ENCODE data around the gene ZG16B.
A peak's percentile ranks its signal among the peaks of the same experiment; 100 is the strongest.

Gene ZG16B, protein sequence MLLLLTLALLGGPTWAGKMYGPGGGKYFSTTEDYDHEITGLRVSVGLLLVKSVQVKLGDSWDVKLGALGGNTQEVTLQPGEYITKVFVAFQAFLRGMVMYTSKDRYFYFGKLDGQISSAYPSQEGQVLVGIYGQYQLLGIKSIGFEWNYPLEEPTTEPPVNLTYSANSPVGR

DNA sequence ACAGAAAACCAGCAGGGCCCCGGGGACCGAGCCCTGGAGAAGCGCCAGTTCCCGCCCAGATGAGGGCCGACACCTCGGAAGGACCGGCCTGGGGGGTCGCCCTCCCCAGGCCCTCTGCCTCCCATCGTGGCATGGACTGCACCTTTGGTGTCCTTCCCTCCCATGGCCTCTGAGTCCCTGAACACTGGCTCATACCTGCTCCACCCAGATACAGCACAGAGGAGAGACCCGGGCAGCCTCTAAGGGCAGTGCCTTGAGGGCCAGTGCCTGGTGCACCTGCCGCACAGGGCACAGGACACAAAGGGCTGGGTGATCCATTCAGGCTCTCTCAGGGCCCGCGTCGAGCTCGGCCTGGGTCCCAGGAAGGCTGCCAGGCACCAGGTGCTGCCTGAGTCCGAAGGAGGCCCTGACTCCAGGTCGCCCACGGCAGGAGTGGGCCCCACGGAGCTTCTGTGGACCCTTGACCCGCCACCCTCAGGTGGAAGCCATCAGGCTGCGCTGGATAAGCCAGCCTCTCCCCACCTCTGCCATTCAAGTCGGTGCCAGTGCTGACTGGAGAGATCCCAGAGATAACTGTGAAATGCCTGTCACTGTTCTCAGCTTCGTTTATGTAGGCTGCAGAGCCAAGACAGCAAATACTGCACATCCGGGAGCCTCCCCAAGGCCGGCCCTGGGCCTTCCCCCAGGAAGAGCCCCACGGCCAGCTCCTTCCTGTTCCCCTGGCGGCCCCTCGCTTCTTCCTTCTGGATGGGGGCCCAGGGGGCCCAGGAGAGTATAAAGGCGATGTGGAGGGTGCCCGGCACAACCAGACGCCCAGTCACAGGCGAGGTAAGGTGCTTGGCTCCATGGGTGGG, at the start of gene ZG16B:
Gene ZG16B (plus strand): TSS at position 803 of the 854 bp plus-strand sequence. CDS start 139 bp downstream, outside the sequence.
- Histone ChIP-seq H3K36me3 (ENCODE audit: control insufficient read depth in 2 of 2, insufficient read depth in 2 of 2, low read length in 2 of 2) (no peaks in the 10 kb centered on the region), H3K9me3 (ENCODE audit: control insufficient read depth in 2 of 2, low read length in 2 of 2) (no peaks in the 10 kb centered on the region), H3K9ac (ENCODE audit: low read length in 2 of 2) (no peak within 1 kb of the TSS), H3K27ac (ENCODE audit: low read length) (no peak within 1 kb of the TSS), H3K4me3 (ENCODE audit: low read length in 2 of 2) (no peak within 1 kb of the TSS), H3K4me1 (ENCODE audit: control insufficient read depth, insufficient read depth, low read length) (no peaks in the 10 kb centered on the region), H3K27me3 (ENCODE audit: control insufficient read depth in 1 of 2, insufficient read depth in 2 of 2, low read length in 2 of 2) (peaks cover 16 to 21% of the 10 kb centered on the region in 2 donors)

DNA sequence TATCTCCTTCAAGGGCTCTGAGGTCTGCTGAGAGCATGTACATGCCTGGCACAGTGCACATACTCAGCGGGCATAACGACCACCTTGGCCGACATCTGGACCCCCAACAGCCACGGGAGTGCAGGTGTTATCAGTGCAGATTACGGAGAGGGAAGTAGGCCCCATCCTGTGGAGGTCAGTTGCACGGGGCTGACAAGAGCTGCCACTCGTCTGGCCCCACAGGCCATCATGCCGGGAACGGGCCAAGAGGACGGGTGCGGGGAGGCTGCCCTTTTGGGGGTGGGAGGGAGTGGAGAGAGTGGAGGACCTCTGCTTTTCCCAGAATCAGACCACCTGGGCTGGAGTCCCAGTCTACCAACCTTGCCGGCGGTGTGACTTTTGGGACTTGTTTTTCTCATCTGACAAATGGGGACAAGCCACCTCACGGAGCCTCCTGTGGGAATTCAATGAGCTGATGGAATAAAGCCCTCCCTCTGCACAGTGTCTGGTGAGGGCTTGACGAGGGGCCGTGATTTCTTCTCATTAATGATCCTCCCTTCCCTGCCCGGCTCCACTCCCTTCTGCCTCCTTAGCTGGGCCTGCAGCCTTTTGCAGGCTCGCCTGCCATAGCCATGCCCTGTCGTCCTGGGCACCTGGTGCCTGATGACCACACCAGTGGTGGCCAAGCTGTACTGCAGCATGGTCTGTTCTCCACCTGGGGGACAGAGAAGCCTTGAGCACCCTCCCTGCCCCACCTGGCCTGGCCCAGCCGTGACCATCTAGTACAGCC, 47.3 kb upstream of the ZG16B start:
- H3K9ac ChIP-seq (ENCODE audit: low read length in 2 of 2), result no peak overlapping the region
- H3K4me3 ChIP-seq (ENCODE audit: low read length in 2 of 2), result no peak overlapping the region
- H3K36me3 ChIP-seq (ENCODE audit: control insufficient read depth in 2 of 2, insufficient read depth in 2 of 2, low read length in 2 of 2), result no peaks in the 10 kb centered on the region
- no peaks in the 10 kb centered on the region for H3K9me3 ChIP-seq (ENCODE audit: control insufficient read depth in 2 of 2, low read length in 2 of 2)
- H3K4me1 ChIP-seq (ENCODE audit: control insufficient read depth, insufficient read depth, low read length), result peaks cover 19% of the 10 kb centered on the region
- peaks cover 20 to 26% of the 10 kb centered on the region in 2 donors for H3K27me3 ChIP-seq (ENCODE audit: control insufficient read depth in 1 of 2, insufficient read depth in 2 of 2, low read length in 2 of 2)
- no peak overlapping the region for H3K27ac ChIP-seq (ENCODE audit: low read length)

DNA sequence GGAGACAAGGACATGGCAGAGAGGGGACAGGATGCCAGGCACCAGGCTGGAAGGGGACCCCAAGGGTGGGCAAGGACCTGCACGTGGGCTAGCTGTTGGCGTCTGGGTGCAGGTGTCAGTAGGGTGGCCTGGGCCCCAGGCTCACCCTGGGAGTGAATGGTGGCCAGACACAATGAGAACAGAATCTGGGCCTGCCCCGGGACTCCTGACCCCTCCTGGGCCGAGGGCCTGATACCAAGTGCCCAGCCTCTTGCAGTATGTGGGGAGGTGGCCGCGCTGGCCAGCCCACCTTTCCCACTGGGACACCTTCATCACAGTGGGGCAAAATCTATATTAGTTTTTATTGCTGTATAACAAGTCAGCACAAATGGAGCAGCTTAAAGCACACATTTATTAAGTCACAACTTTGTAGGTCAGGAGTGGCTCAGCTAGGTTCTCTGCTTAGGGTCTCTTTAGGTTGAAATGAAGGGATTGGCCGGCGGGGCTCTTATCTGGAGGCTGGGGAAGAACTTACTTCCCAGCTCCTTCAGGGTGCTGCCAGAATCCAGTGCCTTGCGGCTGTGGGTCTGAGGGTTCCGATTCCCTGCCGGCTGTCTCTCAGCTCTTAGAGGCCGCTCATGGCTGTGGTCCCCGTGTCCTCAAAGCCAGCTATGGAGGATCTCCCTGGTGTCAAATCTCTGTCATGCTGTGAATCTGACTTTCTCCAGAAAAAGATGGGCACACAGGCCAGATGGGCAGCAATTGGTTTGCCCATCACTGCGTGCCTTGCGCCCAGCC, 46.3 kb upstream of the ZG16B start:
- H3K9me3 ChIP-seq (ENCODE audit: control insufficient read depth in 2 of 2, low read length in 2 of 2), result no peaks in the 10 kb centered on the region
- no peak overlapping the region for H3K9ac ChIP-seq (ENCODE audit: low read length in 2 of 2)
- H3K27me3 ChIP-seq (ENCODE audit: control insufficient read depth in 1 of 2, insufficient read depth in 2 of 2, low read length in 2 of 2), result peaks cover 24 to 30% of the 10 kb centered on the region in 2 donors
- H3K27ac ChIP-seq (ENCODE audit: low read length), result no peak overlapping the region
- no peak overlapping the region for H3K4me3 ChIP-seq (ENCODE audit: low read length in 2 of 2)
- H3K36me3 ChIP-seq (ENCODE audit: control insufficient read depth in 2 of 2, insufficient read depth in 2 of 2, low read length in 2 of 2), result no peaks in the 10 kb centered on the region
- peaks cover 9% of the 10 kb centered on the region for H3K4me1 ChIP-seq (ENCODE audit: control insufficient read depth, insufficient read depth, low read length)

DNA sequence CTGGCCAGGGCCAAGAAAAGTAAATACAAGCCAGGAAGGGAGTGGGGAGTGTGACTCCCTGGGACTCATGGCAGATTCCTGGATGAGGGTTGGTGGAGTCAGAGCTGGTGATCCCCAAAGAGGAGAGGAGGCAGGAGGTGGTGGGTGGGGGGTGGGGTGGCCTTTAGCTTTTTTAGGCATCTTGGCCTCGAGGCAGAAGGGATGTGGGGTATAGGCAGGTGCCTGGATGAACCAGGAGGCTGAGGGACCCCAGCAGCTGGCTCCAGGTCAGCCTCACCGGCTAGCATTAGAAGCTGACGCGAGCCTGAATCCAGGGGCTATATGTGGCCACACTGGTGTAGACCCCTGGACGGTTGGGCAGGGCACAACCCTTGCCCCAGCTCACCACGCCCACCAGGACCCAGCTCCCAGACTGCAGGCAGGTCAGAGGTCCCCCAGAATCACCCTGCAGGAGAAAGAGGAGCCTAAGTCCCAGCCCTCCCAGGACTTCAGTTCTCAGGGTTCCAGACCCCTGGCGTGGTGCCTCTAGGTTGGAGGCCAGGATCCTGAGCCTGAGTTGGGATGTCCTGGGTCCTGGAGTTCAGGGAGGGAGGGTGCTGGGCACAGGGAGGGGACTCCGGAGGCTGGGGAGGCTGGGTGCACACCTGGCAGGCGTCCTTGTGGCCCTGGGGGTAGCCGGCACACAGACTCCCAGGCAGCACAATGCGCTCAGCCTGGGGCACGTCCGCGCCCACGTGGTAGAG, 45.6 kb upstream of the ZG16B start:
- Histone ChIP-seq H3K27me3 (ENCODE audit: control insufficient read depth in 1 of 2, insufficient read depth in 2 of 2, low read length in 2 of 2) (peaks cover 24 to 33% of the 10 kb centered on the region in 2 donors), H3K4me3 (ENCODE audit: low read length in 2 of 2) (no peak overlapping the region), H3K36me3 (ENCODE audit: control insufficient read depth in 2 of 2, insufficient read depth in 2 of 2, low read length in 2 of 2) (no peaks in the 10 kb centered on the region), H3K9me3 (ENCODE audit: control insufficient read depth in 2 of 2, low read length in 2 of 2) (no peaks in the 10 kb centered on the region), H3K4me1 (ENCODE audit: control insufficient read depth, insufficient read depth, low read length) (peaks cover 7% of the 10 kb centered on the region), H3K27ac (ENCODE audit: low read length) (no peak overlapping the region), H3K9ac (ENCODE audit: low read length in 2 of 2) (no peak overlapping the region)

DNA sequence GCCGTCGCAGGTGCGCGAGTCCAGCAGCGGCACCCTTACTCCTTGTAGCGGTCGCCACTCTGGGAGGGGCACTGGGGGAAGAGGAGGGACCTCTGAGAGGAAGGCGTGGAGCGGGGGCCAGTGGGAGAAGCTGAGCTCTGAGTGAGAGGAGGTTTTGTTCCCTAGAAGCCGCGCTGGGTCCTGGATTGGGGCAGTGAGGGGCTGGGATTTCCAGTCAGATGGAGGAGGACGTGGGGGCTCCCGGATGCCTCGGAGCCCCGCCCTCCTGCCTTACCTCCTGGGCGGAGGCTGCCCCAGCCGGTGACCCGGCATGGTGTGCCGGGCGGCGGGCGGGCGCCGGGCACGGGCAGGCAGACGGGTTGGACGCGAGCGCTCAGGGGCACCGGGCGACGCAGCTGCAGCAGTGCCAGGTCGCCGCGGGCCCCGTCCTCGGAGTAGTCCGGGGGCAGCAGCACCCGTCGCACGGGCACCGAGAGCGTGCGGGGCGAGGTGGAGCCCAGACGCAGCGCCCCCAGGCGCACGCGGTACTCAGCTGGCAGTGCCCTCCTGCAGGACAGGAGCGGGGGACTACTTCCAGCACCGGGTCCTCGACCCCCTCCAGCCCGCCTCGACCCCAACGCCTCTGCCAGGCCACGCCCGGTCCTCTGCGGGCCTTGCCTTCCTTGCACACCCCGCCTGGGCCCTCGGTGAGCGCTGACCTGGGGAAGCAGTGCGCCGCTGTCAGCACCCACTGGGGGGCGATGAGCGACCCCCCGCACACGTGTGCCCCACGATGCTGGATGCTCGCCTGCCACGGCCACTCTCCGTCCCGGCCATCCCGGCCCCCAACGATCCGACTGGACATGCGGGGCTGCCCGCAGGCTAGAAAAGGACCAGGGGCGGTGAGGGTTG, 44.8 kb upstream of the ZG16B start:
- Histone ChIP-seq H3K36me3 (ENCODE audit: control insufficient read depth in 2 of 2, insufficient read depth in 2 of 2, low read length in 2 of 2) (no peaks in the 10 kb centered on the region), H3K9me3 (ENCODE audit: control insufficient read depth in 2 of 2, low read length in 2 of 2) (no peaks in the 10 kb centered on the region), H3K27me3 (ENCODE audit: control insufficient read depth in 1 of 2, insufficient read depth in 2 of 2, low read length in 2 of 2) (peaks cover 29 to 38% of the 10 kb centered on the region in 2 donors), H3K27ac (ENCODE audit: low read length) (no peak overlapping the region), H3K4me3 (ENCODE audit: low read length in 2 of 2) (peak overlapping the region in 1 of 2 donors; percentile 49), H3K4me1 (ENCODE audit: control insufficient read depth, insufficient read depth, low read length) (peaks cover 7% of the 10 kb centered on the region), H3K9ac (ENCODE audit: low read length in 2 of 2) (no peak overlapping the region)

DNA sequence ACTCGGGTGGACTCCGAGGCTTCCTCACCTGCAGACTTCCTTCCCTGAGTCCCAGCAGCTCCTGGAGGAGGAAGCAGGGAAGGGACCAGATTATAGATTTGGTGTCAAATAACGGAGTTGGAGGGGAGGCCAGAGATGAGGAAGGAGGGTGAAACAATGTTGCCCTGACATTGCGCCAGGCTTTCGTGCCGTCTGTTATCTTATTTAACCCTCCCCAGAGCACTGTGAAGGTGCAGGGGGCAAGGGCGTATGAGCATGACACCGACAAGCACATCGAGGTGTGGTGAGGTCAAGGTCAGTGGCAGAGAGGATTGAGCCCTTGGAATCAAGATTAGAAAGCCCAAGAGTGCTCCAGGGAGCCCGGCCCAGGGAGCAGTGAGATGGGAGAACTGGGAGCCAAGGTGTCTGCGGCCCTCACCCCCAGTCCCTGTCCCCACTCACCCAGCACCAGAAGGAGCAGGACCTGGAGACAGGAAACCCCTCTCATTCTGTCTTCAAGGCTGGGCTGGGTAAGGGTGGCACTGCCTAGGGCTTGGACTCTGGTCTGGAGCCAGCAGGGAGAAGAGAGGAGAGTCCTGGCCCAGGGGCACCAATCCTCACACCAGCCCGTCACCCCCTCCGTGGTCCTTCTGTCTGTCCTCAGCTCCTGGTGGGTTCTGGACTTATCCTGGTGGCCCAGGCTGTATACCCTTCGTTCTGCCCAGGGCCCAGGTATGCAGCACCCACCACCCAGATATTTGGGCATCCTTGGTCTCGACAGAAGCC, 43.9 kb upstream of the ZG16B start:
- no peak overlapping the region for H3K27ac ChIP-seq (ENCODE audit: low read length)
- H3K27me3 ChIP-seq (ENCODE audit: control insufficient read depth in 1 of 2, insufficient read depth in 2 of 2, low read length in 2 of 2), result peaks cover 38 to 47% of the 10 kb centered on the region in 2 donors
- no peaks in the 10 kb centered on the region for H3K36me3 ChIP-seq (ENCODE audit: control insufficient read depth in 2 of 2, insufficient read depth in 2 of 2, low read length in 2 of 2)
- H3K4me3 ChIP-seq (ENCODE audit: low read length in 2 of 2), result no peak overlapping the region
- peaks cover 7% of the 10 kb centered on the region for H3K4me1 ChIP-seq (ENCODE audit: control insufficient read depth, insufficient read depth, low read length)
- no peak overlapping the region for H3K9ac ChIP-seq (ENCODE audit: low read length in 2 of 2)
- no peaks in the 10 kb centered on the region for H3K9me3 ChIP-seq (ENCODE audit: control insufficient read depth in 2 of 2, low read length in 2 of 2)

DNA sequence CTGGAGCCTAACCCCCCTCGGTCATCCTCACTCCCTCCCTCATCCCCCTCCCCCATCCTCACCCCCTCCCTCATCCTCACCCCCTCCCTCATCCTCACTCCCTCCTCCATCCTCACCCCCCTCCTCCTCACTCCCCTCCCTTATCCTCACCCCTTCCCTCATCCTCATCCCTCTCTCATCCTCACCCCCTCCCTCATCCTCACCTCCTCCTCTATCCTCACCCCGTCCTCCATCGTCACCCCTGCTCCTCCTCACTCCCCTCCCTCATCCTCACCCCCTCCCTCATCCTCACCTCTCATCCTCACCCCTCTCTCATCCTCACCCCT, 43.3 kb upstream of the ZG16B start:
- Histone ChIP-seq H3K4me1 (ENCODE audit: control insufficient read depth, insufficient read depth, low read length) (peaks cover 7% of the 10 kb centered on the region), H3K4me3 (ENCODE audit: low read length in 2 of 2) (no peak overlapping the region), H3K36me3 (ENCODE audit: control insufficient read depth in 2 of 2, insufficient read depth in 2 of 2, low read length in 2 of 2) (no peaks in the 10 kb centered on the region), H3K27ac (ENCODE audit: low read length) (no peak overlapping the region), H3K27me3 (ENCODE audit: control insufficient read depth in 1 of 2, insufficient read depth in 2 of 2, low read length in 2 of 2) (peaks cover 40 to 48% of the 10 kb centered on the region in 2 donors), H3K9ac (ENCODE audit: low read length in 2 of 2) (no peak overlapping the region), H3K9me3 (ENCODE audit: control insufficient read depth in 2 of 2, low read length in 2 of 2) (no peaks in the 10 kb centered on the region)

DNA sequence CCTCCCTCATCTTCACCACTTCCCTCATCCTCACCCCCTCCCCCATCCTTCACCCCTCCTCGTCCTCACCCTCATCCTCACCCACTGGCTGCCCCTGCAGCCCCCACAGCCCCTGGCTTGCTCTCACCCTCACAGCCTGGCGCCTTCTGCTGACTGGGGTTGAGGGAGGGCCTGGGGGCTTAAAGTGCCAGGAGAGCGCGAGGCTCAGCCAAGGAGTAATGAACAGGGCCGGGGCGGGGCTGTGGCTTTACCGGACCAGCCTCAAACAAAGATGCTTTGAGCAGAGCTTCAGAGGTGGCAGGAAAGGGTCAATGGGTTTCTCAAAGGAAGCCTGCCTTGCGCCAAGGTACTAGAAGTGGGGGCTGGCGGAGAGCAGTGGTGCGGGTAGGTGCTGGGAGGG, 42.7 kb upstream of the ZG16B start, which contains the start of gene PRSS33:
Gene PRSS33 (minus strand): TSS at position 155 of the 400 bp plus-strand sequence. CDS start 1,013 bp downstream, outside the sequence.
- Histone ChIP-seq H3K27me3 (ENCODE audit: control insufficient read depth in 1 of 2, insufficient read depth in 2 of 2, low read length in 2 of 2) (peaks cover 40 to 48% of the 10 kb centered on the region in 2 donors), H3K9ac (ENCODE audit: low read length in 2 of 2) (no peak within 1 kb of the TSS), H3K9me3 (ENCODE audit: control insufficient read depth in 2 of 2, low read length in 2 of 2) (no peaks in the 10 kb centered on the region), H3K36me3 (ENCODE audit: control insufficient read depth in 2 of 2, insufficient read depth in 2 of 2, low read length in 2 of 2) (no peaks in the 10 kb centered on the region), H3K4me1 (ENCODE audit: control insufficient read depth, insufficient read depth, low read length) (peaks cover 7% of the 10 kb centered on the region), H3K27ac (ENCODE audit: low read length) (no peak within 1 kb of the TSS), H3K4me3 (ENCODE audit: low read length in 2 of 2) (no peak within 1 kb of the TSS)

DNA sequence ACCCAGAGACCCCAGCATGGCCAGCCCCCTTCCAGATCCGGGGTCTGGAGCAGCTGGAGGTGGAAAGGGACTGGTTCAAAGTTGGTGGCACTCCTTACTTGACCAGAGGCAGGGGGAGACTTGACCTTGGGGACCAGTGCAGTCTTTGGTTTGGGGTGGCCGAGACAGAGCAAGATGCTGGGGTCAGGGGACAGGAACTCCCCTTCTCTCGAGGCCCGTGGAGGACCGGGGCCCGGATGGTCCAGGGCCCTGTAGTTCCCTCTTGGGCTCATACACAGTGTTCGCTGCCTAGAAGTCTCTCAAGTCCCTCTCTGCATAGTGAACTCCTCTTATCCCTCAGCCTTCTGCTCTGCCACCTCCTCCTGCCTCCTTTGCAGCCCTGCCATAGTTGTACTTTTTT, 42.1 kb upstream of the ZG16B start:
- peaks cover 7% of the 10 kb centered on the region for H3K4me1 ChIP-seq (ENCODE audit: control insufficient read depth, insufficient read depth, low read length)
- no peak overlapping the region for H3K4me3 ChIP-seq (ENCODE audit: low read length in 2 of 2)
- H3K36me3 ChIP-seq (ENCODE audit: control insufficient read depth in 2 of 2, insufficient read depth in 2 of 2, low read length in 2 of 2), result no peaks in the 10 kb centered on the region
- H3K9me3 ChIP-seq (ENCODE audit: control insufficient read depth in 2 of 2, low read length in 2 of 2), result no peaks in the 10 kb centered on the region
- H3K27me3 ChIP-seq (ENCODE audit: control insufficient read depth in 1 of 2, insufficient read depth in 2 of 2, low read length in 2 of 2), result peaks cover 40 to 48% of the 10 kb centered on the region in 2 donors
- H3K27ac ChIP-seq (ENCODE audit: low read length), result no peak overlapping the region
- no peak overlapping the region for H3K9ac ChIP-seq (ENCODE audit: low read length in 2 of 2)

Measured in stomach smooth muscle (tissue), 2 donors.